ENCODE results near the gene NFASC. TPM values are rescaled to one million over a fixed set of nuclear protein-coding genes. Genes with fewer than 3 reads are reported as not detected.

Gene NFASC
- total and polyA plus RNA-seq, 4 donors: 4.3 to 92.7 (median 32.8) TPM

GRCh38 chr1:205062895-205063294, 192.2 kb downstream of the NFASC start:
- Histone ChIP-seq H3K36me3 (ENCODE audit: control insufficient read depth in 1 of 2, insufficient read depth in 2 of 2, low read length in 1 of 2) (no peaks in the 10 kb centered on the region), H3K27me3 (ENCODE audit: control insufficient read depth in 1 of 2, insufficient read depth in 2 of 2, low read length in 1 of 2) (no peaks in the 10 kb centered on the region), H3K4me3 (ENCODE audit: low read length in 2 of 2) (no peak overlapping the region), H3K9me3 (ENCODE audit: control insufficient read depth, low read length) (no peaks in the 10 kb centered on the region), H3K4me1 (ENCODE audit: control insufficient read depth in 1 of 2, insufficient read depth in 2 of 2, low read length in 2 of 2) (no peaks in the 10 kb centered on the region), H3K27ac (ENCODE audit: low read depth in 1 of 2, low read length in 2 of 2) (no peak overlapping the region)
- ATAC-seq (ENCODE audit: low FRiP score): no peak
- WGBS, 2 donors: 92 to 94% methylated on average over 3 of the region's 3 CpGs
- intact Hi-C loops (cut with DNase I): loop anchor here in 1 of 2 donors (5.0 kb wide), 1 partner anchor 76 kb away; no protein-coding TSS in a partner anchor
- no peak for DNase-seq

GRCh38 chr1:205064301-205064700, 193.6 kb downstream of the NFASC start:
- 87 to 89% methylated on average over 11 of the region's 11 CpGs for WGBS, 2 donors
- Histone ChIP-seq H3K36me3 (ENCODE audit: control insufficient read depth in 1 of 2, insufficient read depth in 2 of 2, low read length in 1 of 2) (no peaks in the 10 kb centered on the region), H3K4me3 (ENCODE audit: low read length in 2 of 2) (no peak overlapping the region), H3K27ac (ENCODE audit: low read depth in 1 of 2, low read length in 2 of 2) (no peak overlapping the region), H3K4me1 (ENCODE audit: control insufficient read depth in 1 of 2, insufficient read depth in 2 of 2, low read length in 2 of 2) (no peaks in the 10 kb centered on the region), H3K9me3 (ENCODE audit: control insufficient read depth, low read length) (no peaks in the 10 kb centered on the region), H3K27me3 (ENCODE audit: control insufficient read depth in 1 of 2, insufficient read depth in 2 of 2, low read length in 1 of 2) (no peaks in the 10 kb centered on the region)
- peak in 1 of 2 donors; percentile 55 for DNase-seq
- ATAC-seq (ENCODE audit: low FRiP score): no peak
- intact Hi-C loops (cut with DNase I): loop anchor here in 1 of 2 donors (5.0 kb wide), 1 partner anchor 77 kb away; no protein-coding TSS in a partner anchor

- Histone ChIP-seq H3K27ac (ENCODE audit: low read depth in 1 of 2, low read length in 2 of 2) (no peak overlapping the region), H3K27me3 (ENCODE audit: control insufficient read depth in 1 of 2, insufficient read depth in 2 of 2, low read length in 1 of 2) (no peaks in the 10 kb centered on the region), H3K4me1 (ENCODE audit: control insufficient read depth in 1 of 2, insufficient read depth in 2 of 2, low read length in 2 of 2) (no peaks in the 10 kb centered on the region), H3K36me3 (ENCODE audit: control insufficient read depth in 1 of 2, insufficient read depth in 2 of 2, low read length in 1 of 2) (no peaks in the 10 kb centered on the region), H3K9me3 (ENCODE audit: control insufficient read depth, low read length) (no peaks in the 10 kb centered on the region), H3K4me3 (ENCODE audit: low read length in 2 of 2) (no peak overlapping the region)
- intact Hi-C loops (cut with DNase I): loop anchor here in 1 of 2 donors (5.0 kb wide), 1 partner anchor 78 kb away; no protein-coding TSS in a partner anchor
- peak in 1 of 2 donors; percentile 32 for DNase-seq
- WGBS, 2 donors: 83 to 90% methylated on average over 9 of the region's 9 CpGs
- no peak for ATAC-seq (ENCODE audit: low FRiP score)
Observed at GRCh38 chr1:205064741-205065316, 194.2 kb downstream of the NFASC start.

- Histone ChIP-seq H3K4me1 (ENCODE audit: control insufficient read depth in 1 of 2, insufficient read depth in 2 of 2, low read length in 2 of 2) (no peaks in the 10 kb centered on the region), H3K4me3 (ENCODE audit: low read length in 2 of 2) (no peak overlapping the region), H3K36me3 (ENCODE audit: control insufficient read depth in 1 of 2, insufficient read depth in 2 of 2, low read length in 1 of 2) (no peaks in the 10 kb centered on the region), H3K9me3 (ENCODE audit: control insufficient read depth, low read length) (no peaks in the 10 kb centered on the region), H3K27me3 (ENCODE audit: control insufficient read depth in 1 of 2, insufficient read depth in 2 of 2, low read length in 1 of 2) (no peaks in the 10 kb centered on the region), H3K27ac (ENCODE audit: low read depth in 1 of 2, low read length in 2 of 2) (no peak overlapping the region)
- ATAC-seq (ENCODE audit: low FRiP score): no peak
- intact Hi-C loops (cut with DNase I): no loop called here
- WGBS, 2 donors: 86 to 91% methylated on average over 14 of the region's 14 CpGs
- DNase-seq: no peak
Observed at GRCh38 chr1:205065666-205066065, 195.0 kb downstream of the NFASC start.

- H3K4me1 ChIP-seq (ENCODE audit: control insufficient read depth in 1 of 2, insufficient read depth in 2 of 2, low read length in 2 of 2): no peaks in the 10 kb centered on the region
- intact Hi-C loops (cut with DNase I): no loop called here
Observed at GRCh38 chr1:205066141-205066818, 195.6 kb downstream of the NFASC start.

GRCh38 chr1:205067031-205067430, 196.4 kb downstream of the NFASC start:
- no peaks in the 10 kb centered on the region for H3K4me1 ChIP-seq (ENCODE audit: control insufficient read depth in 1 of 2, insufficient read depth in 2 of 2, low read length in 2 of 2)
- H3K27me3 ChIP-seq (ENCODE audit: control insufficient read depth in 1 of 2, insufficient read depth in 2 of 2, low read length in 1 of 2): no peaks in the 10 kb centered on the region
- ATAC-seq (ENCODE audit: low FRiP score) (no peak), DNase-seq (no peak)
- H3K36me3 ChIP-seq (ENCODE audit: control insufficient read depth in 1 of 2, insufficient read depth in 2 of 2, low read length in 1 of 2): no peaks in the 10 kb centered on the region
- H3K9me3 ChIP-seq (ENCODE audit: control insufficient read depth, low read length): no peaks in the 10 kb centered on the region
- 93 to 95% methylated on average over 6 of the region's 6 CpGs for WGBS, 2 donors
- no peak overlapping the region for H3K4me3 ChIP-seq (ENCODE audit: low read length in 2 of 2)
- no peak overlapping the region for H3K27ac ChIP-seq (ENCODE audit: low read depth in 1 of 2, low read length in 2 of 2)
- intact Hi-C loops (cut with DNase I): no loop called here

More at GRCh38 chr1:205066141-205066818, 195.6 kb downstream of the NFASC start:
- DNase-seq (no peak), ATAC-seq (ENCODE audit: low FRiP score) (no peak)
- H3K27ac ChIP-seq (ENCODE audit: low read depth in 1 of 2, low read length in 2 of 2): no peak overlapping the region
- H3K36me3 ChIP-seq (ENCODE audit: control insufficient read depth in 1 of 2, insufficient read depth in 2 of 2, low read length in 1 of 2): no peaks in the 10 kb centered on the region
- 70 to 79% methylated on average over 13 of the region's 13 CpGs for WGBS, 2 donors
- H3K4me3 ChIP-seq (ENCODE audit: low read length in 2 of 2): no peak overlapping the region
- no peaks in the 10 kb centered on the region for H3K9me3 ChIP-seq (ENCODE audit: control insufficient read depth, low read length)
- H3K27me3 ChIP-seq (ENCODE audit: control insufficient read depth in 1 of 2, insufficient read depth in 2 of 2, low read length in 1 of 2): no peaks in the 10 kb centered on the region

- Histone ChIP-seq H3K4me1 (ENCODE audit: control insufficient read depth in 1 of 2, insufficient read depth in 2 of 2, low read length in 2 of 2) (no peaks in the 10 kb centered on the region), H3K27me3 (ENCODE audit: control insufficient read depth in 1 of 2, insufficient read depth in 2 of 2, low read length in 1 of 2) (no peaks in the 10 kb centered on the region), H3K36me3 (ENCODE audit: control insufficient read depth in 1 of 2, insufficient read depth in 2 of 2, low read length in 1 of 2) (no peaks in the 10 kb centered on the region), H3K27ac (ENCODE audit: low read depth in 1 of 2, low read length in 2 of 2) (no peak overlapping the region), H3K9me3 (ENCODE audit: control insufficient read depth, low read length) (no peaks in the 10 kb centered on the region), H3K4me3 (ENCODE audit: low read length in 2 of 2) (no peak overlapping the region)
- ATAC-seq (ENCODE audit: low FRiP score): no peak
- DNase-seq: no peak
- intact Hi-C loops (cut with DNase I): no loop called here
- 80 to 93% methylated on average over 4 of the region's 4 CpGs for WGBS, 2 donors
Observed at GRCh38 chr1:205068001-205068400, 197.3 kb downstream of the NFASC start.

- ATAC-seq (ENCODE audit: low FRiP score) (no peak), DNase-seq (no peak)
- Histone ChIP-seq H3K9me3 (ENCODE audit: control insufficient read depth, low read length) (no peaks in the 10 kb centered on the region), H3K4me3 (ENCODE audit: low read length in 2 of 2) (no peak overlapping the region), H3K27me3 (ENCODE audit: control insufficient read depth in 1 of 2, insufficient read depth in 2 of 2, low read length in 1 of 2) (no peaks in the 10 kb centered on the region), H3K27ac (ENCODE audit: low read depth in 1 of 2, low read length in 2 of 2) (no peak overlapping the region), H3K4me1 (ENCODE audit: control insufficient read depth in 1 of 2, insufficient read depth in 2 of 2, low read length in 2 of 2) (no peaks in the 10 kb centered on the region), H3K36me3 (ENCODE audit: control insufficient read depth in 1 of 2, insufficient read depth in 2 of 2, low read length in 1 of 2) (no peaks in the 10 kb centered on the region)
- WGBS, 2 donors: 4 to 10% methylated on average over 2 of the region's 2 CpGs
- intact Hi-C loops (cut with DNase I): no loop called here
Observed at GRCh38 chr1:205068457-205069040, 197.9 kb downstream of the NFASC start.

Measured in aorta (tissue), 5 donors.